Left ventricle myocardium superior (tissue), 1 donor: ENCODE data around the gene MYH9. TPM values are rescaled to one million over a fixed set of nuclear protein-coding genes. Genes with fewer than 3 reads are reported as not detected.

Source experiments
- ATAC-seq: fragments of 200-7000 bp; cut with Tn5 transposase; one replicate; pipeline ENCODE4 v1.9.1; 2020; ENCODE audit warnings: mild to moderate bottlenecking, moderate library complexity
- DNase-seq: peaks from one replicate; pipeline ENCODE4 v3.0.0-alpha.2; 2020
- intact Hi-C: fragments of 100-400 bp; cut with micrococcal nuclease; formaldehyde crosslinking; loops from one replicate; pipeline ENCODE4 v1.11.0; 2022
- total RNA-seq: library from RNA; stranded (reverse); fragmentation: NEBNext Ultra II Directional; extraction: Animal tissue kit (Norgen Biotek cat#: 25700); gene quantifications from one replicate; pipeline ENCODE4 v1.2.1, GENCODE V29; 2021
- donor health status: DM: no; HTN: yes; CAD: no; lungs with severe emphysema.

Gene MYH9
- total RNA-seq, 1 donor from 2014 or later = 161 TPM

GRCh38 chr22:36373258-36373579, 14.5 kb downstream of the MYH9 start:
- DNase-seq = peak; percentile 61
- no peak for ATAC-seq
- intact Hi-C loops = no loop called here

GRCh38 chr22:36371920-36372319, 15.8 kb downstream of the MYH9 start:
- DNase-seq (no peak), ATAC-seq (no peak)
- intact Hi-C loops = no loop called here

GRCh38 chr22:36369922-36370791, 17.6 kb downstream of the MYH9 start:
- peak; percentile 58 for ATAC-seq
- peak; percentile 66 for DNase-seq
- intact Hi-C loops = no loop called here

- no peak for DNase-seq
- intact Hi-C loops = no loop called here
These were observed 18.5 kb downstream of the MYH9 start for GRCh38 chr22:36369004-36369921.

GRCh38 chr22:36368359-36368983, 19.3 kb downstream of the MYH9 start:
- DNase-seq (no peak), ATAC-seq (peak; percentile 2)

More at GRCh38 chr22:36369004-36369921, 18.5 kb downstream of the MYH9 start:
- ATAC-seq = no peak

GRCh38 chr22:36367479-36367878, 20.3 kb downstream of the MYH9 start:
- no peak for DNase-seq
- intact Hi-C loops = no loop called here
- peak; percentile 49 for ATAC-seq

More at GRCh38 chr22:36368359-36368983, 19.3 kb downstream of the MYH9 start:
- intact Hi-C loops = no loop called here

- intact Hi-C loops = no loop called here
- no peak for DNase-seq
- peak; percentile 20 for ATAC-seq
These were observed 20.7 kb downstream of the MYH9 start for GRCh38 chr22:36367066-36367465.

- peak; percentile 35 for ATAC-seq
- intact Hi-C loops = no loop called here
- DNase-seq = peak; percentile 65
These were observed 21.5 kb downstream of the MYH9 start for GRCh38 chr22:36366291-36366708.

GRCh38 chr22:36365020-36365411, 22.8 kb downstream of the MYH9 start:
- DNase-seq (no peak), ATAC-seq (peak; percentile 9)
- intact Hi-C loops = no loop called here

- intact Hi-C loops = no loop called here
- no peak for DNase-seq
- no peak for ATAC-seq
These were observed 23.3 kb downstream of the MYH9 start for GRCh38 chr22:36364255-36365019.

GRCh38 chr22:36363349-36363981, 24.3 kb downstream of the MYH9 start:
- ATAC-seq (no peak), DNase-seq (no peak)
- intact Hi-C loops = no loop called here

- DNase-seq (no peak), ATAC-seq (no peak)
- intact Hi-C loops = no loop called here
These were observed 24.8 kb downstream of the MYH9 start for GRCh38 chr22:36362932-36363331.

GRCh38 chr22:36362075-36362474, 25.7 kb downstream of the MYH9 start:
- ATAC-seq = no peak
- intact Hi-C loops = no loop called here
- DNase-seq = no peak

GRCh38 chr22:36360871-36361383, 26.8 kb downstream of the MYH9 start:
- DNase-seq (no peak), ATAC-seq (no peak)
- intact Hi-C loops = loop anchor here (1.0 kb wide), 1 partner anchor 24 kb away; no protein-coding TSS in a partner anchor

GRCh38 chr22:36360011-36360410, 27.8 kb downstream of the MYH9 start:
- no peak for ATAC-seq
- no peak for DNase-seq
- intact Hi-C loops = no loop called here

- peak; percentile 60 for ATAC-seq
- intact Hi-C loops = no loop called here
- DNase-seq = no peak
These were observed 28.2 kb downstream of the MYH9 start for GRCh38 chr22:36359470-36359996.

GRCh38 chr22:36358533-36359469, 29.0 kb downstream of the MYH9 start:
- peak; percentile 3 for ATAC-seq
- no peak for DNase-seq
- intact Hi-C loops = no loop called here
